Spleen (tissue), 11 donors: Measurements from ENCODE around the gene VPS9D1. TPM values are rescaled to one million over a fixed set of nuclear protein-coding genes. Genes with fewer than 3 reads are reported as not detected.

ENCODE experiments used
- DNase-seq: peaks from one replicate; pipeline ENCODE4 v3.0.0-alpha.2; 2020
- H3K27ac ChIP-seq, 8 donors: fragments of 200-600 bp; sonication (generic) in 7 of 8; 1 replicate in 4 of 8; 2 replicates in 4 of 8; pipeline versions ENCODE4 v1.5.0 to v1.8.0; 2016 to 2021; ENCODE audit warnings: inconsistent platforms in 4 of 8, mild to moderate bottlenecking in 4 of 8, moderate library complexity in 1 of 8
- H3K27me3 ChIP-seq, 7 donors: fragments of 200-600 bp; sonication (generic) in 6 of 7; replicated peaks in 1 of 7; 1 replicate in 4 of 7; 2 replicates in 3 of 7; pipeline versions ENCODE4 v1.5.0 to v1.8.0; 2016 to 2021; ENCODE audit warnings: inconsistent platforms in 3 of 7, mild to moderate bottlenecking in 1 of 7
- H3K36me3 ChIP-seq, 6 donors: fragments of 200-600 bp; sonication (generic) in 5 of 6; 1 replicate in 4 of 6; 2 replicates in 2 of 6; pipeline versions ENCODE4 v1.5.0 to v1.8.0; 2016 to 2021; ENCODE audit warnings: inconsistent platforms in 2 of 6
- H3K4me1 ChIP-seq, 6 donors: fragments of 200-600 bp; sonication (generic) in 5 of 6; 1 replicate in 3 of 6; 2 replicates in 3 of 6; pipeline versions ENCODE4 v1.5.0 to v1.8.0; 2016 to 2021; ENCODE audit warnings: inconsistent platforms in 3 of 6
- H3K4me3 ChIP-seq, 8 donors: fragments of 200-600 bp; sonication (generic) in 7 of 8; 1 replicate in 4 of 8; 2 replicates in 4 of 8; pipeline versions ENCODE4 v1.5.0 to v1.8.0; 2016 to 2021; ENCODE audit warnings: inconsistent platforms in 4 of 8, mild to moderate bottlenecking in 4 of 8, moderate library complexity in 2 of 8
- H3K9me3 ChIP-seq, 8 donors: fragments of 200-600 bp; sonication (generic) in 7 of 8; 1 replicate in 4 of 8; 2 replicates in 4 of 8; pipeline versions ENCODE4 v1.5.0 to v1.8.0; 2016 to 2021; ENCODE audit warnings: inconsistent platforms in 4 of 8
- CTCF ChIP-seq, 11 experiments: fragments of 200-600 bp in 7 of 11; fragments of 450-650 bp in 4 of 11; sonication (generic) in 4 of 11; IDR thresholded peaks in 8 of 11; conservative IDR thresholded peaks in 3 of 11; 1 replicate in 7 of 11; 2 replicates in 4 of 11; pipeline versions ENCODE4 v1.4.0 to v1.8.0; 2016 to 2021; ENCODE audit warnings: antibody characterized with exemption in 11 of 11, inconsistent platforms in 4 of 11, mild to moderate bottlenecking in 1 of 11
- POLR2A ChIP-seq, 3 donors: fragments of 450-650 bp; IDR thresholded peaks; one replicate each; pipeline ENCODE4 v1.5.1; 2017; ENCODE audit warnings: antibody characterized with exemption in 3 of 3, mild to moderate bottlenecking in 1 of 3
- POLR2AphosphoS5 ChIP-seq, 3 donors: sonication (generic); formaldehyde crosslinking; IDR thresholded peaks; one replicate each; pipeline ENCODE4 v1.5.1; 2017; ENCODE audit warnings: antibody characterized with exemption in 3 of 3
- WGBS, 5 donors: extraction: QIAGEN DNeasy Blood & Tissue Kit in 3 of 5; methylation state at CpG; one replicate each; pipeline versions ENCODE4 v1.1.5 to v1.1.7; 2013 to 2018; 5-methylcytosine and 5-hydroxymethylcytosine counted together
- intact Hi-C: fragments of 100-400 bp; cut with DNase I; formaldehyde crosslinking; loops from one replicate; pipeline ENCODE4 v1.15.0; 2023; ENCODE audit warnings: low total_unique reads
- polyA plus RNA-seq, 3 donors: library from polyadenylated mRNA; stranded (reverse); fragments of 200-250 nt; gene quantifications; one replicate each; pipeline ENCODE4 v1.2.1, GENCODE V29; 2013
- total RNA-seq, 7 donors: library from RNA; depleted of rRNA in 3 of 7; stranded (reverse); fragments of >200 nt in 3 of 7; fragmentation: NEBNext Ultra II Directional in 4 of 7; extraction: Animal tissue kit (Norgen Biotek cat#: 25700) in 4 of 7; gene quantifications; one replicate each; pipeline versions ENCODE4 v1.1.0 to v1.2.1, GENCODE V29; 2016 to 2021
- donor health status: healthy with polysubstance abuse.
- donor health status: DM: no; HTN: no; CAD: no; lungs with moderate emphysema.
- donor health status: DM: no; HTN: no; CAD: no.
- donor health status: Bipolar disorder and iron deficiency.
- donor health status: healthy.
- donor health status: DM: no; HTN: no; CAD: no.
- donor health status: DM: yes; HTN: yes; CAD: no.

Gene VPS9D1
- total and polyA plus RNA-seq, 10 donors: 6.0 to 37.2 (median 19.3) TPM

- no peak for DNase-seq
- H3K27me3 ChIP-seq: no peaks in the 10 kb centered on the region
- H3K36me3 ChIP-seq: peaks cover 6 to 100% (median 93%) of the 10 kb centered on the region in 6 donors
- H3K27ac ChIP-seq: no peak overlapping the region
- TF ChIP-seq POLR2A (IDR thresholded peaks at IDR 0.05) (no peak), POLR2AphosphoS5 (IDR thresholded peaks at IDR 0.05) (peak in 1 of 3 donors; percentile 35), CTCF (IDR thresholded peaks at IDR 0.05 in 8 of 11, conservative IDR thresholded peaks at IDR 0.05 in 3 of 11) (no peak)
- H3K4me3 ChIP-seq: no peak overlapping the region
- H3K4me1 ChIP-seq: peaks cover 5 to 79% (median 22%) of the 10 kb centered on the region in 6 donors
- intact Hi-C loops: no loop called here
- no peaks in the 10 kb centered on the region for H3K9me3 ChIP-seq
- 79 to 94% (median 89%) methylated on average over 13 to 14 of the region's 14 CpGs for WGBS, 5 donors
These were observed 9.3 kb upstream of the VPS9D1 start for GRCh38 chr16:89729863-89730593.

DNA sequence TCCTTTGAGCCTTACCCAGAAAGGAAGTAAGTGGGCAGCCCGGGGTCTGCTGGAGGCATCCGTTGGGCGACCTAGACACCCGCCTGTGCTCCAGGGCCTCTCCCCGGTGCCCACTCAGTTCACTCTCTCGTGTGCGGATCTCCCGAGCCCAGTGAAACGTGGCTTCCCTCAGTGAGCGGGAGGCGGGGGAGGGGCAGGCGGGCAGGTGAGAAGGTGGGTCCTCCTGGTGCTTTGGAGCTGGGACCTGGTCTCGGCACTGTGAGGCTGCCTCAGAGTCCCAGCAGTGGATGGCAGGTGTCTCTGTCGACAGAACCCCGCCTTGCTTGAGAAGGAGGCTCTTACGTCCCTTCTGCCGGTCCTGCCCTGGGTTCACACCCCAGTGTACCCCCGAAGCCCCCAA is 8.6 kb upstream of the VPS9D1 start:
- Histone ChIP-seq H3K27ac (no peak overlapping the region), H3K27me3 (no peaks in the 10 kb centered on the region), H3K4me1 (peaks cover 8 to 81% (median 28%) of the 10 kb centered on the region in 6 donors), H3K36me3 (peaks cover 6 to 100% (median 89%) of the 10 kb centered on the region in 6 donors), H3K4me3 (no peak overlapping the region), H3K9me3 (no peaks in the 10 kb centered on the region)
- TF ChIP-seq CTCF (IDR thresholded peaks at IDR 0.05 in 8 of 11, conservative IDR thresholded peaks at IDR 0.05 in 3 of 11) (no peak), POLR2AphosphoS5 (IDR thresholded peaks at IDR 0.05) (peak in 1 of 3 donors; percentile 43), POLR2A (IDR thresholded peaks at IDR 0.05) (no peak)
- DNase-seq: no peak
- WGBS, 5 donors: 91 to 96% (median 93%) methylated on average over 7 to 18 of the region's 18 CpGs
- intact Hi-C loops: no loop called here

GRCh38 chr16:89727406-89728120 is 6.9 kb upstream of the VPS9D1 start:
- H3K27me3 ChIP-seq: no peaks in the 10 kb centered on the region
- H3K27ac ChIP-seq: peak overlapping the region in 1 of 8 donors; percentile 15
- intact Hi-C loops: no loop called here
- H3K4me3 ChIP-seq: no peak overlapping the region
- H3K36me3 ChIP-seq: peaks cover 6 to 100% (median 89%) of the 10 kb centered on the region in 6 donors
- DNase-seq: no peak
- WGBS, 5 donors: 83 to 86% (median 85%) methylated on average over 15 to 17 of the region's 17 CpGs
- peak in 2 of 3 donors; percentile 25 to 41 for TF ChIP-seq POLR2AphosphoS5 (IDR thresholded peaks at IDR 0.05)
- TF ChIP-seq CTCF (IDR thresholded peaks at IDR 0.05 in 8 of 11, conservative IDR thresholded peaks at IDR 0.05 in 3 of 11): no peak
- H3K9me3 ChIP-seq: no peaks in the 10 kb centered on the region
- H3K4me1 ChIP-seq: peaks cover 24 to 89% (median 46%) of the 10 kb centered on the region in 6 donors
